Subcutaneous adipose tissue (tissue), 4 donors: ENCODE results near the gene GTF3C5. TPM values are rescaled to one million over a fixed set of nuclear protein-coding genes. Genes with fewer than 3 reads are reported as not detected.
"Not testable (repeated sequence)": the region's sequence is repeated elsewhere in the genome, so short reads cannot be mapped to it uniquely, and the experiment has no call there.

ENCODE experiments used
- CTCF ChIP-seq: fragments of 450-650 bp; IDR thresholded peaks from one replicate; pipeline ENCODE4 v1.5.1; 2016; ENCODE audit warnings: low read depth, mild to moderate bottlenecking, control low read depth, antibody characterized with exemption, moderate library complexity
- total RNA-seq, 4 donors: library from RNA; depleted of rRNA; stranded (reverse); fragments of >200 nt; gene quantifications; one replicate each; pipeline ENCODE4 v1.1.0, GENCODE V29; 2016

GTF3C5 gene
- total RNA-seq, 4 donors from 2014 or later: 32.0 to 63.1 (median 41.1) TPM

- TF ChIP-seq CTCF: no peak
Measured at GRCh38 chr9:133058071-133058470, 27.3 kb downstream of the GTF3C5 start.

GRCh38 chr9:133058550-133059320, 27.9 kb downstream of the GTF3C5 start:
- TF ChIP-seq CTCF: no peak

- no peak for TF ChIP-seq CTCF
Measured at GRCh38 chr9:133059623-133060022, 28.8 kb downstream of the GTF3C5 start.

- TF ChIP-seq CTCF: no peak
Measured at GRCh38 chr9:133060417-133060841, 29.6 kb downstream of the GTF3C5 start.

- TF ChIP-seq CTCF: not testable (repeated sequence)
Measured at GRCh38 chr9:133061764-133062145, 31.0 kb downstream of the GTF3C5 start, which contains the start of gene CEL. TSS of gene CEL (plus strand) at chr9:133061981. CDS start at chr9:133062003, 22 bp downstream.

GRCh38 chr9:133063159-133063499, 32.3 kb downstream of the GTF3C5 start:
- no peak for TF ChIP-seq CTCF

- no peak for TF ChIP-seq CTCF
Measured at GRCh38 chr9:133063500-133064231, 32.9 kb downstream of the GTF3C5 start.
